HepG2 (cell line): Measurements from ENCODE around the gene CKS1B. TPM values are rescaled to one million over a fixed set of nuclear protein-coding genes. Genes with fewer than 3 reads are reported as not detected.

Experiments used
- CBX2 ChIP-seq, 2 experiments: fragments of 200-600 bp in 1 of 2; sonication (generic); formaldehyde crosslinking in 1 of 2; IDR thresholded peaks; 2 replicates each; pipeline versions ENCODE4 v1.7.0 to v1.8.1; 2018 to 2022; ENCODE audit warnings: low read depth in 2 of 2, low read length in 1 of 2, mild to moderate bottlenecking in 1 of 2, missing genetic modification reagents in 1 of 2
- CHD4 ChIP-seq: fragments of 200-600 bp; sonication (generic); IDR thresholded peaks from 2 replicates; pipeline ENCODE4 v1.7.0; 2017; ENCODE audit warnings: mild to moderate bottlenecking, low read length, borderline replicate concordance
- HOXA9 ChIP-seq: sonication (generic); formaldehyde crosslinking; IDR thresholded peaks from 2 replicates; pipeline ENCODE4 v1.8.1; 2022; ENCODE audit warnings: missing genetic modification reagents, mild to moderate bottlenecking, moderate library complexity, borderline replicate concordance
- JUND ChIP-seq: sonication (generic); formaldehyde crosslinking; IDR thresholded peaks from 2 replicates; pipeline ENCODE4 v1.8.0; 2022; ENCODE audit warnings: mild to moderate bottlenecking, missing genetic modification reagents
- KDM3A ChIP-seq: IDR thresholded peaks from 2 replicates; pipeline ENCODE4 v1.6.1; 2018; ENCODE audit warnings: low read depth, missing compliant biosample characterization
- KLF11 ChIP-seq: IDR thresholded peaks from 2 replicates; pipeline ENCODE4 v1.6.1; 2016; ENCODE audit warnings: missing compliant biosample characterization
- LCORL ChIP-seq, 2 experiments: fragments of 450-650 bp in 1 of 2; sonication (generic) in 1 of 2; formaldehyde crosslinking in 1 of 2; IDR thresholded peaks; 2 replicates each; pipeline versions ENCODE4 v1.5.0 to v1.6.1; 2017 to 2020; ENCODE audit warnings: antibody characterized with exemption in 1 of 2, missing genetic modification reagents in 1 of 2
- MAFG ChIP-seq: sonication (generic); formaldehyde crosslinking; IDR thresholded peaks from 2 replicates; pipeline ENCODE4 v1.5.1; 2020; ENCODE audit warnings: mild to moderate bottlenecking, missing genetic modification reagents
- NFE2L1 ChIP-seq: sonication (generic); formaldehyde crosslinking; IDR thresholded peaks from 2 replicates; pipeline ENCODE4 v1.4.0; 2020; ENCODE audit warnings: missing genetic modification reagents, mild to moderate bottlenecking, borderline replicate concordance
- NRL ChIP-seq: sonication (generic); formaldehyde crosslinking; IDR thresholded peaks from 2 replicates; pipeline ENCODE4 v1.5.0; 2020; ENCODE audit warnings: missing genetic modification reagents, mild to moderate bottlenecking, moderate library complexity, borderline replicate concordance
- PHB2 ChIP-seq: fragments of 450-650 bp; IDR thresholded peaks from 2 replicates; pipeline ENCODE4 v1.6.1; 2018; ENCODE audit not compliant: partially characterized antibody
- SNAPC5 ChIP-seq: sonication (generic); formaldehyde crosslinking; IDR thresholded peaks from 2 replicates; pipeline ENCODE4 v1.8.1; 2023; ENCODE audit warnings: mild to moderate bottlenecking, missing genetic modification reagents, borderline replicate concordance
- TBX2 ChIP-seq: sonication (generic); formaldehyde crosslinking; IDR thresholded peaks from 2 replicates; pipeline ENCODE4 v1.5.0; 2020; ENCODE audit warnings: missing genetic modification reagents, mild to moderate bottlenecking, borderline replicate concordance
- TBX3 ChIP-seq: fragments of 450-650 bp; IDR thresholded peaks from 2 replicates; pipeline ENCODE4 v1.6.1; 2017; ENCODE audit warnings: antibody characterized with exemption, mild to moderate bottlenecking, inconsistent platforms, borderline replicate concordance
- ZBTB46 ChIP-seq: sonication (generic); formaldehyde crosslinking; IDR thresholded peaks from 2 replicates; pipeline ENCODE4 v1.4.0; 2020; ENCODE audit warnings: mild to moderate bottlenecking, missing genetic modification reagents, borderline replicate concordance
- ZNF235 ChIP-seq: sonication (generic); formaldehyde crosslinking; IDR thresholded peaks from 2 replicates; pipeline ENCODE4 v1.8.1; 2023; ENCODE audit warnings: mild to moderate bottlenecking, missing genetic modification reagents, borderline replicate concordance
- ZNF780A ChIP-seq: sonication (generic); formaldehyde crosslinking; IDR thresholded peaks from 2 replicates; pipeline ENCODE4 v1.8.0; 2022; ENCODE audit warnings: mild to moderate bottlenecking, missing genetic modification reagents, moderate library complexity
- ZSCAN29 ChIP-seq: sonication (generic); formaldehyde crosslinking; conservative IDR thresholded peaks from 2 replicates; pipeline ENCODE4 v1.4.0; 2020; ENCODE audit warnings: mild to moderate bottlenecking, missing genetic modification reagents
- polyA plus RNA-seq, 8 experiments: library from polyadenylated mRNA; depleted of rRNA in 3 of 8; stranded (reverse) in 7 of 8; unstranded in 1 of 8; fragments of >200 nt; fragmentation: Illumina TruSeq in 4 of 8; extraction: Trizol in 4 of 8; gene quantifications; 2 replicates each; pipeline versions ENCODE4 v1.2.1 to v1.2.3, GENCODE V29; 2011 to 2016; ENCODE audit warnings: low read depth in 4 of 8, missing spikeins in 1 of 8, mixed read lengths in 1 of 8; ENCODE audit not compliant: insufficient read depth in 1 of 8
- total RNA-seq, 5 experiments: library from RNA; depleted of rRNA; stranded (reverse); fragments of >200 nt; fragmentation: Illumina TruSeq; extraction: Trizol; gene quantifications; 2 replicates each; pipeline ENCODE4 v1.2.3, GENCODE V29; 2016; ENCODE audit warnings: low read depth in 1 of 5
- TF ChIP-seq, protein P1 (sequence below): sonication (generic); formaldehyde crosslinking; IDR thresholded peaks from 2 replicates; pipeline ENCODE4 v1.4.0; 2020; ENCODE audit warnings: low read depth, missing genetic modification reagents
- TF ChIP-seq, protein P2 (sequence below): IDR thresholded peaks from 2 replicates; pipeline ENCODE4 v1.6.1; 2016; ENCODE audit warnings: missing genetic modification reagents, missing compliant biosample characterization

Gene CKS1B
- total and polyA plus RNA-seq, 2 of the 13 experiments (the other 11 are each of a cell fraction or from before 2014, with no cell fraction given): 217 to 222 TPM

GRCh38 chr1:154961207-154962155, 13.0 kb upstream of the CKS1B start, which contains the start of gene PYGO2 (continued):
- TF ChIP-seq, protein P1, sequence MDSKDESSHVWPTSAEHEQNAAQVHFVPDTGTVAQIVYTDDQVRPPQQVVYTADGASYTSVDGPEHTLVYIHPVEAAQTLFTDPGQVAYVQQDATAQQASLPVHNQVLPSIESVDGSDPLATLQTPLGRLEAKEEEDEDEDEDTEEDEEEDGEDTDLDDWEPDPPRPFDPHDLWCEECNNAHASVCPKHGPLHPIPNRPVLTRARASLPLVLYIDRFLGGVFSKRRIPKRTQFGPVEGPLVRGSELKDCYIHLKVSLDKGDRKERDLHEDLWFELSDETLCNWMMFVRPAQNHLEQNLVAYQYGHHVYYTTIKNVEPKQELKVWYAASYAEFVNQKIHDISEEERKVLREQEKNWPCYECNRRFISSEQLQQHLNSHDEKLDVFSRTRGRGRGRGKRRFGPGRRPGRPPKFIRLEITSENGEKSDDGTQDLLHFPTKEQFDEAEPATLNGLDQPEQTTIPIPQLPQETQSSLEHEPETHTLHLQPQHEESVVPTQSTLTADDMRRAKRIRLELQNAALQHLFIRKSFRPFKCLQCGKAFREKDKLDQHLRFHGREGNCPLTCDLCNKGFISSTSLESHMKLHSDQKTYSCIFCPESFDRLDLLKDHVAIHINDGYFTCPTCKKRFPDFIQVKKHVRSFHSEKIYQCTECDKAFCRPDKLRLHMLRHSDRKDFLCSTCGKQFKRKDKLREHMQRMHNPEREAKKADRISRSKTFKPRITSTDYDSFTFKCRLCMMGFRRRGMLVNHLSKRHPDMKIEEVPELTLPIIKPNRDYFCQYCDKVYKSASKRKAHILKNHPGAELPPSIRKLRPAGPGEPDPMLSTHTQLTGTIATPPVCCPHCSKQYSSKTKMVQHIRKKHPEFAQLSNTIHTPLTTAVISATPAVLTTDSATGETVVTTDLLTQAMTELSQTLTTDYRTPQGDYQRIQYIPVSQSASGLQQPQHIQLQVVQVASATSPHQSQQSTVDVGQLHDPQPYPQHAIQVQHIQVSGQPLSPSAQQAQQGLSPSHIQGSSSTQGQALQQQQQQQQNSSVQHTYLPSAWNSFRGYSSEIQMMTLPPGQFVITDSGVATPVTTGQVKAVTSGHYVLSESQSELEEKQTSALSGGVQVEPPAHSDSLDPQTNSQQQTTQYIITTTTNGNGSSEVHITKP (CRISPR knock-in tag): peak; percentile 98
- TF ChIP-seq SNAPC5 (CRISPR knock-in tag) (peak; percentile 24; the same call in 1 of the 2 replicates), ZNF235 (CRISPR knock-in tag) (0 out of 2 replicates have a peak, but pooled peaks have one; percentile 26), KLF11 (CRISPR knock-in tag) (no peak), TBX2 (CRISPR knock-in tag) (peak; percentile 82), CBX2 (IDR thresholded peaks at IDR 0.05; ENCODE audit: low read depth, low read length) (no peak), CBX2 (CRISPR knock-in tag; IDR thresholded peaks at IDR 0.05; ENCODE audit: low read depth) (no peak), LCORL (IDR thresholded peaks at IDR 0.05) (no peak), LCORL (CRISPR knock-in tag; IDR thresholded peaks at IDR 0.05) (peak; percentile 78; the same call in 1 of the 2 replicates), CHD4 (no peak), TBX3 (no peak; the same call in 1 of the 2 replicates), ZBTB46 (no peak), MAFG (no peak), NFE2L1 (CRISPR knock-in tag) (no peak), JUND (CRISPR knock-in tag) (peak; percentile 56; the same call in 1 of the 2 replicates), HOXA9 (CRISPR knock-in tag) (peak; percentile 21; the same call in 1 of the 2 replicates), ZNF780A (CRISPR knock-in tag) (no peak), ZSCAN29 (CRISPR knock-in tag) (no peak; the same call in 1 of the 2 replicates), KDM3A (CRISPR knock-in tag) (peak; percentile 86; the same call in 1 of the 2 replicates), NRL (peak; percentile 89), PHB2 (no peak)
- TF ChIP-seq, protein P2, sequence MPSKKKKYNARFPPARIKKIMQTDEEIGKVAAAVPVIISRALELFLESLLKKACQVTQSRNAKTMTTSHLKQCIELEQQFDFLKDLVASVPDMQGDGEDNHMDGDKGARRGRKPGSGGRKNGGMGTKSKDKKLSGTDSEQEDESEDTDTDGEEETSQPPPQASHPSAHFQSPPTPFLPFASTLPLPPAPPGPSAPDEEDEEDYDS (CRISPR knock-in tag): no peak; the same call in 1 of the 2 replicates
